Endothelial cell (in vitro differentiated cells): ENCODE results near the gene STAT4. TPM values are rescaled to one million over a fixed set of nuclear protein-coding genes. Genes with fewer than 3 reads are reported as not detected.

ENCODE experiments used
- DNase-seq: peaks from one replicate; pipeline ENCODE4 v3.0.0; 2021; ENCODE audit warnings: low spot score
- H3K27ac Mint-ChIP-seq: one replicate; pipeline ENCODE4 v1.8.0; 2021; ENCODE audit warnings: mixed read lengths, inconsistent platforms; ENCODE audit not compliant: unreplicated experiment
- H3K27me3 Mint-ChIP-seq: one replicate; pipeline ENCODE4 v1.8.0; 2021; ENCODE audit warnings: mild to moderate bottlenecking, moderate library complexity, mixed read lengths, inconsistent platforms; ENCODE audit not compliant: unreplicated experiment
- H3K36me3 Mint-ChIP-seq: one replicate; pipeline ENCODE4 v1.8.0; 2021; ENCODE audit warnings: mild to moderate bottlenecking, low read depth, mixed read lengths, inconsistent platforms; ENCODE audit not compliant: unreplicated experiment
- H3K4me1 Mint-ChIP-seq: one replicate; pipeline ENCODE4 v1.8.0; 2021; ENCODE audit warnings: mild to moderate bottlenecking, mixed read lengths, inconsistent platforms; ENCODE audit not compliant: unreplicated experiment
- H3K4me3 Mint-ChIP-seq: one replicate; pipeline ENCODE4 v1.8.0; 2021; ENCODE audit warnings: mild to moderate bottlenecking, mixed read lengths, inconsistent platforms; ENCODE audit not compliant: unreplicated experiment
- H3K9me3 Mint-ChIP-seq: one replicate; pipeline ENCODE4 v1.8.0; 2021; ENCODE audit warnings: mixed read lengths, inconsistent platforms; ENCODE audit not compliant: unreplicated experiment
- CTCF ChIP-seq: fragments of 200-600 bp; sonication (generic); IDR thresholded peaks from one replicate; pipeline ENCODE4 v1.5.0; 2021; ENCODE audit warnings: antibody characterized with exemption; ENCODE audit not compliant: unreplicated experiment
- total RNA-seq: library from RNA; stranded (reverse); fragmentation: NEBNext Ultra II Directional; extraction: Animal tissue kit (Norgen Biotek cat#: 25700); gene quantifications from one replicate; pipeline ENCODE4 v1.2.1, GENCODE V29; 2021; ENCODE audit not compliant: unreplicated experiment

STAT4 gene
- total RNA-seq, 1 donor from 2014 or later: 1.1 TPM

GRCh38 chr2:191170773-191171172 is 20.0 kb upstream of the STAT4 start:
- Mint-ChIP-seq H3K4me1 (peaks cover 17% of the 10 kb centered on the region), H3K27me3 (peaks cover 1% of the 10 kb centered on the region), H3K9me3 (no peaks in the 10 kb centered on the region), H3K4me3 (no peak overlapping the region), H3K36me3 (peaks cover 3% of the 10 kb centered on the region), H3K27ac (no peak overlapping the region)
- no peak for TF ChIP-seq CTCF
- DNase-seq: no peak

GRCh38 chr2:191170301-191170636 is 19.5 kb upstream of the STAT4 start:
- no peak for TF ChIP-seq CTCF
- Mint-ChIP-seq H3K36me3 (peaks cover 3% of the 10 kb centered on the region), H3K4me3 (no peak overlapping the region), H3K4me1 (peaks cover 21% of the 10 kb centered on the region), H3K27me3 (no peaks in the 10 kb centered on the region), H3K9me3 (no peaks in the 10 kb centered on the region), H3K27ac (no peak overlapping the region)
- no peak for DNase-seq

GRCh38 chr2:191169456-191170300 is 18.9 kb upstream of the STAT4 start:
- no peak for TF ChIP-seq CTCF
- peaks cover 3% of the 10 kb centered on the region for H3K36me3 Mint-ChIP-seq
- H3K4me1 Mint-ChIP-seq: peaks cover 24% of the 10 kb centered on the region
- H3K27ac Mint-ChIP-seq: no peak overlapping the region
- H3K4me3 Mint-ChIP-seq: no peak overlapping the region
- DNase-seq: no peak
- no peaks in the 10 kb centered on the region for H3K9me3 Mint-ChIP-seq
- H3K27me3 Mint-ChIP-seq: peaks cover under 1% of the 10 kb centered on the region

GRCh38 chr2:191167766-191168165 is 17.0 kb upstream of the STAT4 start:
- H3K36me3 Mint-ChIP-seq: peaks cover 2% of the 10 kb centered on the region
- H3K27ac Mint-ChIP-seq: no peak overlapping the region

More at GRCh38 chr2:191167766-191168165, 17.0 kb upstream of the STAT4 start:
- no peak for TF ChIP-seq CTCF
- peaks cover 14% of the 10 kb centered on the region for H3K4me1 Mint-ChIP-seq
- no peaks in the 10 kb centered on the region for H3K9me3 Mint-ChIP-seq
- DNase-seq: no peak
- peaks cover 2% of the 10 kb centered on the region for H3K27me3 Mint-ChIP-seq
- no peak overlapping the region for H3K4me3 Mint-ChIP-seq
